IPS DF 6.9 (cell line): ENCODE data around the gene KISS1R.

ENCODE experiments used
- DNase-seq: peaks from one replicate; pipeline ENCODE4 v3.0.0-alpha.2; 2013; ENCODE audit warnings: low read depth, low spot score
- H3K27ac ChIP-seq: one replicate; pipeline ENCODE4 v1.5.1; 2013; ENCODE audit warnings: low read length, control low read depth
- H3K27me3 ChIP-seq: 2 replicates; pipeline ENCODE4 v1.6.1; 2013; ENCODE audit warnings: mild to moderate bottlenecking, low read length; ENCODE audit not compliant: control insufficient read depth, insufficient read depth
- H3K36me3 ChIP-seq: 2 replicates; pipeline ENCODE4 v1.6.1; 2013; ENCODE audit warnings: low read length; ENCODE audit not compliant: control insufficient read depth, insufficient read depth
- H3K4me1 ChIP-seq: 2 replicates; pipeline ENCODE4 v1.6.1; 2013; ENCODE audit warnings: low read length; ENCODE audit not compliant: control insufficient read depth, insufficient read depth
- H3K4me3 ChIP-seq: 2 replicates; pipeline ENCODE4 v1.5.1; 2013; ENCODE audit warnings: mild to moderate bottlenecking, low read length
- H3K9me3 ChIP-seq: 2 replicates; pipeline ENCODE4 v1.6.1; 2013; ENCODE audit warnings: low read length, inconsistent platforms; ENCODE audit not compliant: control insufficient read depth, insufficient read depth
- WGBS: extraction: QIAGEN DNeasy Blood & Tissue Kit; methylation state at CpG from one replicate; pipeline ENCODE4 v1.1.7; 2013; ENCODE audit warnings: mixed read lengths, missing lambda C conversion rate; ENCODE audit not compliant: insufficient read length, insufficient coverage; 5-methylcytosine and 5-hydroxymethylcytosine counted together

The KISS1R gene

GRCh38 chr19:947707-948539 lies 30.8 kb downstream of the KISS1R start:
- no peaks in the 10 kb centered on the region for H3K4me1 ChIP-seq
- no peak for DNase-seq
- no peaks in the 10 kb centered on the region for H3K9me3 ChIP-seq

GRCh38 chr19:948842-949496 lies 31.8 kb downstream of the KISS1R start:
- no peaks in the 10 kb centered on the region for H3K9me3 ChIP-seq
- H3K4me3 ChIP-seq = no peak overlapping the region
- no peak overlapping the region for H3K27ac ChIP-seq
- peaks cover 2% of the 10 kb centered on the region; the same call in 1 of the 2 replicates for H3K4me1 ChIP-seq
- H3K36me3 ChIP-seq = 0 out of 2 replicates have a peak, but pooled peaks cover 3% of the 10 kb centered on the region
- DNase-seq = no peak
- no peaks in the 10 kb centered on the region for H3K27me3 ChIP-seq
- WGBS = no CpG with 5 or more reads among the region's 25 CpGs

More at GRCh38 chr19:947707-948539, 30.8 kb downstream of the KISS1R start:
- H3K4me3 ChIP-seq = no peak overlapping the region
- no peak overlapping the region for H3K27ac ChIP-seq
- H3K27me3 ChIP-seq = no peaks in the 10 kb centered on the region
- WGBS = no CpG with 5 or more reads among the region's 47 CpGs
- H3K36me3 ChIP-seq = peaks cover 5% of the 10 kb centered on the region; the same call in 1 of the 2 replicates

- DNase-seq = no peak
- Histone ChIP-seq H3K4me3 (no peak overlapping the region), H3K27ac (no peak overlapping the region), H3K4me1 (peaks cover 3% of the 10 kb centered on the region), H3K36me3 (no peaks in the 10 kb centered on the region), H3K9me3 (no peaks in the 10 kb centered on the region), H3K27me3 (no peaks in the 10 kb centered on the region)
- no CpG with 5 or more reads among the region's 17 CpGs for WGBS
Measured at GRCh38 chr19:950352-951066, 33.4 kb downstream of the KISS1R start.

- no peaks in the 10 kb centered on the region for H3K36me3 ChIP-seq
- H3K27ac ChIP-seq = no peak overlapping the region
- H3K4me1 ChIP-seq = peaks cover 5% of the 10 kb centered on the region
- no CpG with 5 or more reads among the region's 14 CpGs for WGBS
- DNase-seq = no peak
- H3K9me3 ChIP-seq = no peaks in the 10 kb centered on the region
- no peak overlapping the region for H3K4me3 ChIP-seq
- no peaks in the 10 kb centered on the region for H3K27me3 ChIP-seq
Measured at GRCh38 chr19:952049-952679, 35.0 kb downstream of the KISS1R start.

- H3K4me1 ChIP-seq = peaks cover 5% of the 10 kb centered on the region
- H3K36me3 ChIP-seq = no peaks in the 10 kb centered on the region
- no peaks in the 10 kb centered on the region for H3K9me3 ChIP-seq
- no peak overlapping the region for H3K27ac ChIP-seq
- no peak for DNase-seq
- no CpG with 5 or more reads among the region's 21 CpGs for WGBS
- H3K27me3 ChIP-seq = no peaks in the 10 kb centered on the region
- H3K4me3 ChIP-seq = no peak overlapping the region
Measured at GRCh38 chr19:952680-953444, 35.7 kb downstream of the KISS1R start.

GRCh38 chr19:953445-954271 lies 36.5 kb downstream of the KISS1R start:
- Histone ChIP-seq H3K4me3 (no peak overlapping the region), H3K27ac (no peak overlapping the region), H3K9me3 (no peaks in the 10 kb centered on the region), H3K4me1 (peaks cover 5% of the 10 kb centered on the region), H3K36me3 (no peaks in the 10 kb centered on the region), H3K27me3 (no peaks in the 10 kb centered on the region)
- no CpG with 5 or more reads among the region's 33 CpGs for WGBS
- DNase-seq = no peak

GRCh38 chr19:954272-954671 lies 37.1 kb downstream of the KISS1R start:
- H3K36me3 ChIP-seq = no peaks in the 10 kb centered on the region
- no peak overlapping the region for H3K4me3 ChIP-seq
- no peak for DNase-seq
- H3K27me3 ChIP-seq = no peaks in the 10 kb centered on the region
- no peak overlapping the region for H3K27ac ChIP-seq
- no CpG with 5 or more reads among the region's 14 CpGs for WGBS
- peaks cover 5% of the 10 kb centered on the region for H3K4me1 ChIP-seq
- no peaks in the 10 kb centered on the region for H3K9me3 ChIP-seq

- Histone ChIP-seq H3K9me3 (no peaks in the 10 kb centered on the region), H3K27me3 (no peaks in the 10 kb centered on the region), H3K36me3 (no peaks in the 10 kb centered on the region), H3K4me1 (peaks cover 5% of the 10 kb centered on the region), H3K27ac (no peak overlapping the region), H3K4me3 (no peak overlapping the region)
- DNase-seq = no peak
- no CpG with 5 or more reads among the region's 43 CpGs for WGBS
Measured at GRCh38 chr19:954672-955494, 37.8 kb downstream of the KISS1R start.
